Brain microvascular endothelial cell (primary cell): Measurements from ENCODE around the gene RAB38.

ENCODE experiments used
- DNase-seq: peaks from one replicate; pipeline ENCODE4 v3.0.0-alpha.2; 2020
- H3K27ac ChIP-seq: fragments of 250-450 bp; sonication (Bioruptor Pico); 2 replicates; pipeline ENCODE4 v1.5.1; 2020; ENCODE audit warnings: mild to moderate bottlenecking, moderate library complexity
- H3K27me3 ChIP-seq: fragments of 250-450 bp; sonication (Bioruptor Pico); replicated peaks from 2 replicates; pipeline ENCODE4 v1.5.1; 2020; ENCODE audit warnings: mild to moderate bottlenecking
- H3K36me3 ChIP-seq: fragments of 250-450 bp; sonication (Bioruptor Pico); replicated peaks from 2 replicates; pipeline ENCODE4 v1.5.1; 2020; ENCODE audit warnings: mild to moderate bottlenecking
- H3K4me3 ChIP-seq: 2 replicates; pipeline ENCODE4 v1.5.1; 2011; ENCODE audit warnings: low read depth, mild to moderate bottlenecking, control low read depth, low read length, moderate library complexity
- in situ Hi-C: cut with HindIII; loops from 2 replicates; pipeline ENCODE4 v1.10.0; 2017; ENCODE audit warnings: low sequenced_read_pairs, low pct_ligation_motif_present
- TF ChIP-seq, protein P1 (sequence below): IDR thresholded peaks from 2 replicates; pipeline ENCODE4 v1.5.1; 2011; ENCODE audit warnings: low read depth, mild to moderate bottlenecking, moderate library complexity, low read length, control low read depth, inconsistent platforms; ENCODE audit errors: missing control alignments

Gene RAB38

DNA sequence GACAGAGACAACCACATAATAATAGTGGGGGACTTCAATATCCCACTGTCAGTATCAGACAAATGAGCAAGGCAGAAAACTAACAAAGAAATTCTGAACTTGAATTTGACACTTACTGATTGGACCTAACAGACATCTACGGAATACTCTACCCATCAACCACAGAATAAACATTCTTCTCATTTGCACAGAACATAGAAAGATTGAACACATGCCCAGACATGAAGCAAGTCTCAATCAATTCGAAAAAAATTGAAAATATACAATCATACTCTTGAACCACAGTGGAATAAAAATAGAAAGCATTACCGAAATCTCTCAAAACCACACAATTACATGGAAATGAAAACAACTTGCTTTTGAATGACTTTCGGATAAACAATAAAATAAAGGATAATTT, 17.9 kb downstream of the RAB38 start:
- Histone ChIP-seq H3K36me3 (no peaks in the 10 kb centered on the region), H3K27ac (no peak overlapping the region), H3K27me3 (no peaks in the 10 kb centered on the region), H3K4me3 (no peak overlapping the region)
- DNase-seq, result no peak
- TF ChIP-seq, protein P1, sequence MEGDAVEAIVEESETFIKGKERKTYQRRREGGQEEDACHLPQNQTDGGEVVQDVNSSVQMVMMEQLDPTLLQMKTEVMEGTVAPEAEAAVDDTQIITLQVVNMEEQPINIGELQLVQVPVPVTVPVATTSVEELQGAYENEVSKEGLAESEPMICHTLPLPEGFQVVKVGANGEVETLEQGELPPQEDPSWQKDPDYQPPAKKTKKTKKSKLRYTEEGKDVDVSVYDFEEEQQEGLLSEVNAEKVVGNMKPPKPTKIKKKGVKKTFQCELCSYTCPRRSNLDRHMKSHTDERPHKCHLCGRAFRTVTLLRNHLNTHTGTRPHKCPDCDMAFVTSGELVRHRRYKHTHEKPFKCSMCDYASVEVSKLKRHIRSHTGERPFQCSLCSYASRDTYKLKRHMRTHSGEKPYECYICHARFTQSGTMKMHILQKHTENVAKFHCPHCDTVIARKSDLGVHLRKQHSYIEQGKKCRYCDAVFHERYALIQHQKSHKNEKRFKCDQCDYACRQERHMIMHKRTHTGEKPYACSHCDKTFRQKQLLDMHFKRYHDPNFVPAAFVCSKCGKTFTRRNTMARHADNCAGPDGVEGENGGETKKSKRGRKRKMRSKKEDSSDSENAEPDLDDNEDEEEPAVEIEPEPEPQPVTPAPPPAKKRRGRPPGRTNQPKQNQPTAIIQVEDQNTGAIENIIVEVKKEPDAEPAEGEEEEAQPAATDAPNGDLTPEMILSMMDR, result no peak
- in situ Hi-C loops, result no loop called here

DNA sequence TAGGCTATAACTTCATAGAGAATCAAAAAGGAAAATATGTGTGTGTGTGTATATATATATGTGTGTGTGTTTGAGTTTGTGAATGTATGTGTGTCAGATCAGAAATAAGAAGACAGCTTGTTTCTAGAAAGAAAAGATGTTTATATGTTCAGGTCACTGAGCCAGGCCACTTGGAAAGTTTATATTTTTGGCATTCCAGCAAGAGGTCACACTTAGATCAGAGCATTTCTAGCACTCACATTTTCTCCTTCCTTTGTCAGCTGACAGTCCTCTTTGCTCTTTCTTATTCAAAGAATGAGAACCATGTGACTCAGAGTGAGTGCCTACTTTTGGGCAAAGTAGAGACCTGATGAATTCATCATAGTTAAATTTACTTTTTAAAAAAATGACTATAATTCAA, 22.9 kb downstream of the RAB38 start:
- TF ChIP-seq, protein P1, result no peak
- in situ Hi-C loops, result no loop called here
- Histone ChIP-seq H3K27ac (no peak overlapping the region), H3K4me3 (no peak overlapping the region), H3K36me3 (no peaks in the 10 kb centered on the region), H3K27me3 (no peaks in the 10 kb centered on the region)
- DNase-seq, result no peak

DNA sequence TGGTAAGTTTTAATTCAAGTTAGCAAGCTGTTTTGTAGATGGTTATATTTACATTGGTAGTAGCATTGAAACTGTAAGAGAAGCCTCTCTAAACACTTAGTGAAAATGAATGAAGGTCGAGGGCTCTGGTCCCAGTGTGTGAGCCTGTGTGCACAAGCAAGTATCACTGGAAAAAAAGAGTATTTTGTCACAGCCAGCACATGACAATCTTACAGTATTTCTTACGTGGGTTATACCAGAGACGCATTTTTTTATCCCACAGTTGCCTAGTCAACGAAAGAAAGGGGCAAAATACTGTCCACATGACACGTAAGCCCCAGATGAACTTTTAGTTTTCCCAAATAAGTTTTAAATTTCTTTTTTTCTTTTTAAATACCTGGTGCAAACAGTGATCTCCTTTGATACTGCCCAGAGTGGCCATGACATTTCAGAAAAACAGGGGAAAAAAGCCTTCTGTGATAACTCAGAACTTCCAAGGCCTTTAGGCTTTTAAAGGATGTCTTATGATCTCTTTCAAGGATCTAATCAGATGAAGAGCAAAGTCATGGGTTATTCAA, 23.5 kb downstream of the RAB38 start:
- in situ Hi-C loops, result no loop called here
- Histone ChIP-seq H3K27ac (no peak overlapping the region), H3K27me3 (no peaks in the 10 kb centered on the region), H3K36me3 (no peaks in the 10 kb centered on the region), H3K4me3 (no peak overlapping the region)
- TF ChIP-seq, protein P1, result no peak
- no peak for DNase-seq

DNA sequence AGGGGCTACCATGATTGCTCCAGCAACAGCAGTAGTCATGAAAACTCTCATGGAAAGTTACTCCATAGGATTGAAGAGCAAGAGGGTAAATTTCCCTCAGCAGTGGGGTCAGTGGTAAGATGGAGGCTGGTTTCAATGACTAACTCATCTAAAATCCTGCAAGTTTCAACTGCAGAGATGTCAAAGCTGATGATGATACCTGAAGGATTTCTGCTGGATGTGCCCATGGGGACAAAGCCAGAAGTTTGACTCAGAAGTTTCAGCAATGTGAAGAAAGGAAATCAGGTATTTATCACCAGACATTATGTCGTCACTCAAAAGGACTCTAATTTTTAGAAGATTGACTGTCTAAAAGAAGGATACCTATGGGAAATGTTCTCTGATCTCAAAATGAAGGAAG, 29.1 kb downstream of the RAB38 start:
- DNase-seq, result no peak
- no peak overlapping the region for H3K27ac ChIP-seq
- no peak overlapping the region for H3K4me3 ChIP-seq
- in situ Hi-C loops, result no loop called here
- H3K36me3 ChIP-seq, result no peaks in the 10 kb centered on the region
- TF ChIP-seq, protein P1, result no peak
- no peaks in the 10 kb centered on the region for H3K27me3 ChIP-seq

DNA sequence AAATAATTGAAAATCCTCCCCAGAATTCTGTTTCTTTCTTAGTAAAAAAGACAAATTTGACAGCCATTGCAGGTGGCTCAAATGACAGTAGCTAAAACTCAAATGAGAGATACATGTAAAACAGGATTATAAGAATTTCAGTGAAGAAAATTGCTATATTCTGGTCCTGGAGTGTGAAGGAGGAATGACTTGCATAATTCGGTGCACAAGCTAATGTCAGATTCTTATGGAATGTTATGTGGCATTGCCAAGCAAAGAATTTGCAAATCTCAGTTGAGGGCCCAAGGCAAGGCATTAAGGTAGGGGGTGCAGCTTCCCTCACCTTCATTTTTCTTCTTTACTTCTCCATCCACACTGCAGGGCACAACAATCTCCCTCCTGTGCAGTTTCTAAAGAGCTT, 35.4 kb downstream of the RAB38 start:
- Histone ChIP-seq H3K4me3 (no peak overlapping the region), H3K36me3 (no peaks in the 10 kb centered on the region), H3K27ac (no peak overlapping the region), H3K27me3 (no peaks in the 10 kb centered on the region)
- no peak for DNase-seq
- TF ChIP-seq, protein P1, result no peak
- in situ Hi-C loops, result no loop called here

DNA sequence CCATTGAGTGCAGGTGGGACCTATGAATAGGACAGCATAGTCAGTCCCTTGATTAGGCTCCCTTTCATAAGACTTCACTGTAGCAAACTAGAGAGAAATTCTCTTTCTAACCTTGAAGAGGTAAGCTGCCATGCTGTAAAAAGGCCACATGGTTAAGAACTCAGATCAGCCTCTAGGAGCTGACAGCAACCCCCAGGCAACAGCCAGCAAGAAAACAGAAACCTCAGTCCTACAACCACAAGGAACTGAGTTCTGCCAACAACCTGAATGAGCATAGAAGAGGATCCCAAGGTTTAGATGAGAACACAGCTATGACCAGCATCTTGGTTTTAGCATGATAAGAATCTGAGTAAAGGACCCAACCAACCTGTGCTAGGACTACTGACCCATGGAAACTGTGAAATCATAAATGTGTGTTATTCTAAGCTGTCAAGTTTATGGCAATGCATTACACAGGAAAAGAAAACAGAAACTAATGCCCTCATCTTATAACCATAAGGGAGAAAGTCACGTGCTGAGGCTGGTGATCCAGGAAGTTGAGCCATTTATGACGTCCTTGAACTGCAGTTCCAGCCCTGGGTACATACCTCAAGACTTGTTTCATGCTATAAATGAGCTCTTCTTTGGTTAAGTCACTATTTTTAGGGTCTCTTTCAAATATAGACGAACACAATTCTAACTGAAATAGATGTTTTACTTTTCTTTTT, 43.3 kb downstream of the RAB38 start:
- peak; percentile 1 for DNase-seq
- in situ Hi-C loops, result no loop called here
- TF ChIP-seq, protein P1, result no peak

More for the DNA sequence above, 43.3 kb downstream of the RAB38 start:
- Histone ChIP-seq H3K36me3 (no peaks in the 10 kb centered on the region), H3K4me3 (no peak overlapping the region), H3K27me3 (no peaks in the 10 kb centered on the region), H3K27ac (no peak overlapping the region)
